GM21526 (cell line): ENCODE results near the gene GSTM5.
"Not testable (repeated sequence)": the region's sequence is repeated elsewhere in the genome, so short reads cannot be mapped to it uniquely, and the experiment has no call there.

ENCODE experiments used
- ATAC-seq: cut with Tn5 transposase; IDR thresholded peaks from one replicate; pipeline ENCODE4 v1.9.1; 2021; ENCODE audit warnings: moderate library complexity; ENCODE audit not compliant: unreplicated experiment, low FRiP score

GSTM5 gene

GRCh38 chr1:109695138-109695537 lies 16.9 kb upstream of the GSTM5 start:
- ATAC-seq = not testable (repeated sequence)

GRCh38 chr1:109697066-109697465 lies 15.0 kb upstream of the GSTM5 start:
- ATAC-seq = no peak

- ATAC-seq = not testable (repeated sequence)
Measured at GRCh38 chr1:109697861-109698260, 14.2 kb upstream of the GSTM5 start.

GRCh38 chr1:109702940-109703339 lies 9.1 kb upstream of the GSTM5 start:
- not testable (repeated sequence) for ATAC-seq

- no peak for ATAC-seq
Measured at GRCh38 chr1:109704173-109704572, 7.9 kb upstream of the GSTM5 start.

GRCh38 chr1:109705411-109705810 lies 6.6 kb upstream of the GSTM5 start:
- no peak for ATAC-seq

- ATAC-seq = not testable (repeated sequence)
Measured at GRCh38 chr1:109708949-109709348, 3.1 kb upstream of the GSTM5 start.

- not testable (repeated sequence) for ATAC-seq
Measured at GRCh38 chr1:109709822-109710221, 2.2 kb upstream of the GSTM5 start.

GRCh38 chr1:109712321-109712864 lies 342 bp downstream of the GSTM5 start:
- no peak for ATAC-seq

- no peak for ATAC-seq
Measured at GRCh38 chr1:109713636-109714035, 1.6 kb downstream of the GSTM5 start.

- ATAC-seq = no peak
Measured at GRCh38 chr1:109714661-109715372, 2.8 kb downstream of the GSTM5 start.

GRCh38 chr1:109716121-109716520 lies 4.1 kb downstream of the GSTM5 start:
- ATAC-seq = no peak

- no peak for ATAC-seq
Measured at GRCh38 chr1:109716570-109717090, 4.6 kb downstream of the GSTM5 start.

GRCh38 chr1:109717729-109718128 lies 5.7 kb downstream of the GSTM5 start:
- ATAC-seq = no peak

GRCh38 chr1:109718495-109718894 lies 6.4 kb downstream of the GSTM5 start:
- no peak for ATAC-seq

GRCh38 chr1:109719337-109719837 lies 7.3 kb downstream of the GSTM5 start:
- no peak for ATAC-seq

- ATAC-seq = no peak
Measured at GRCh38 chr1:109721042-109721441, 9.0 kb downstream of the GSTM5 start.

- no peak for ATAC-seq
Measured at GRCh38 chr1:109721971-109722370, 9.9 kb downstream of the GSTM5 start.

GRCh38 chr1:109722908-109723691 lies 11.0 kb downstream of the GSTM5 start:
- no peak for ATAC-seq

- no peak for ATAC-seq
Measured at GRCh38 chr1:109724933-109725332, 12.9 kb downstream of the GSTM5 start.

GRCh38 chr1:109725510-109725909 lies 13.5 kb downstream of the GSTM5 start:
- ATAC-seq = no peak
